SH-SY5Y (cell line): ENCODE measurements around the gene MSI2.

Experiments used
- GATA2 ChIP-seq: IDR thresholded peaks from 2 replicates; pipeline ENCODE4 v1.6.1; 2011; ENCODE audit warnings: mild to moderate bottlenecking, low read depth, low read length
- GATA3 ChIP-seq: IDR thresholded peaks from 2 replicates; pipeline ENCODE4 v1.6.1; 2011; ENCODE audit warnings: low read depth, mild to moderate bottlenecking, low read length, moderate library complexity

The MSI2 gene

GRCh38 chr17:57530026-57530425 lies 273.7 kb downstream of the MSI2 start:
- TF ChIP-seq GATA2 (no peak), GATA3 (no peak)

GRCh38 chr17:57530508-57530907 lies 274.2 kb downstream of the MSI2 start:
- TF ChIP-seq GATA3 = no peak

DNA sequence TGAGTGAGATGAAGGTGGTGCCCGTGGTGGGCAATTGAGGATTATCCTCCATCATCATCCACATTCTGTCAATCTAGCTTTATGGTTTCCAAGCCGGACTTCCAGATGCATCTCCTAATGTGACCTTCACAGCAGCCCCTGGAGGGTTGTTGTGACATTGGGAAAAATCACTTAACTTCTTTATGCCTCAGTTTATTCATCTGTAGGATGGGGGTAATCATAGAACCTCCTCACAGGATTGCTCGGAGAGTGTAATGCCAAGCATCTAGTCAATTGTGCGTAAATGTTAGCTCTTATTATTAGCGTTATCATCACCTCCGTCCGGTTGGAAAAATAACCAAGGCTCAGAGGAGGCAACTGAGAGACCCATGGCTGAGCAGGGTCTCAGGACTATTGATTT lies 274.8 kb downstream of the MSI2 start:
- no peak for TF ChIP-seq GATA2

DNA sequence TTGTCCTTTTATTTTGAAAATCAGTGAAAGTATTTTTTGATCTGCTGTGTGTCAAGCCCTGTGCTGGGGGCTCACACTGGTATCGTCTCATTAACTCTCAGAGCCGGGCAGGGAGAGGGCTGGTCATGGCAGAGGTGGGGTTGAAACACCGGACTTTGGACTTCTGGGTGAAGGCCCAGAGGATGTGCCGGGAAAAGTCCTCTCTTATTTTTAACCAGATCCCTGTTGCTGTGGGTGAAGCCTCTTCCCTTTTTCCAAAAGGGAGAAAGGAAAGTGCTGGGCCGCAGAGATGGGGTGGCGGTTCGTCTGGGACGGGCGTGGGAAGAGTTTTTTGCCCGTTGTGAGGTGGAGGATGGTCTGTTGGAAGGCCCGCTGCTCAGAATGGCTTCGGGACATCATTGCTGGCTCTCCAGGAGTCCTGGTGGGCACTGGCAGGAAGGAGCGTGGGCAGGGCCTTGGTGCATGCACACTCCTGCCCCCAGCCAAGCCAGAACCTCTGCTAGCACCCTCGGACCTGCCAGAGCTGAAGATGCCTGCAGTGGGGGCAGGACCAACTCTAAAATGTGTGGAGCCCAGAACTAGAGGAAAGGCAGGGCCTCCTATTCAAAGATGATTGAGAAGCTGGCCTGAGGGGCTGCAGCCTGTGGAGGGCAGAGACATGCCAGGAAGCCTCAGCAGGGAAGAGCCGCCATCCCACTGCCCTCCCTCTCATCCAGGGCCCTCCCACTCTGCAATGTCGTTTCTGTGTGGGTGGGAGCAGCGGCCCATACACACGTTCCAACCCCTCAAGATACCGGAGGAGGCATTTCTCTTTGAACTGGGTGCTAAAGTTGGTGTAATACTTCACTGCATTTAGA lies 275.6 kb downstream of the MSI2 start:
- TF ChIP-seq GATA2 (no peak), GATA3 (no peak)

GRCh38 chr17:57532556-57532955 lies 276.2 kb downstream of the MSI2 start:
- TF ChIP-seq GATA2 = no peak
- no peak for TF ChIP-seq GATA3

GRCh38 chr17:57532966-57533365 lies 276.6 kb downstream of the MSI2 start:
- TF ChIP-seq GATA2 = no peak
- no peak for TF ChIP-seq GATA3

GRCh38 chr17:57533684-57534305 lies 277.5 kb downstream of the MSI2 start:
- TF ChIP-seq GATA2 = no peak

DNA sequence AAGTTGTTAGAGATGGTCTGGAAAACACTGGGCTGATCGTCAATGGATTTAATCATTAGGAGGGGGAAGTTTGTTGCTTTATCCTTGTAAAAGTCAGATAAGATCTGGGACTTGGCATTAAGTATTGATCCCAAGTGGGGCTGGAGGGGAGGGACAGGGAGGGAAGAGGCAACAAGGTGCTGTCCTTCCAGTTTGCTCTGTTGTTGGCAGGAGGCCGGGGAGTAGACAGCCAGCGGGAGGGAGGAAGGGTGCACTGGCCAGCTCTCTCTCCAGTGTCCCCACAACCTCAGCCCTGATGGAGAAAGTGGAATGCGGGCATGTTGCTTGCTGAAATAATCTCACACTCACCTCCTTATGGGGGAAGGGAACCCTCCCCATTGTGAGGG lies 278.5 kb downstream of the MSI2 start:
- no peak for TF ChIP-seq GATA2
- no peak for TF ChIP-seq GATA3

DNA sequence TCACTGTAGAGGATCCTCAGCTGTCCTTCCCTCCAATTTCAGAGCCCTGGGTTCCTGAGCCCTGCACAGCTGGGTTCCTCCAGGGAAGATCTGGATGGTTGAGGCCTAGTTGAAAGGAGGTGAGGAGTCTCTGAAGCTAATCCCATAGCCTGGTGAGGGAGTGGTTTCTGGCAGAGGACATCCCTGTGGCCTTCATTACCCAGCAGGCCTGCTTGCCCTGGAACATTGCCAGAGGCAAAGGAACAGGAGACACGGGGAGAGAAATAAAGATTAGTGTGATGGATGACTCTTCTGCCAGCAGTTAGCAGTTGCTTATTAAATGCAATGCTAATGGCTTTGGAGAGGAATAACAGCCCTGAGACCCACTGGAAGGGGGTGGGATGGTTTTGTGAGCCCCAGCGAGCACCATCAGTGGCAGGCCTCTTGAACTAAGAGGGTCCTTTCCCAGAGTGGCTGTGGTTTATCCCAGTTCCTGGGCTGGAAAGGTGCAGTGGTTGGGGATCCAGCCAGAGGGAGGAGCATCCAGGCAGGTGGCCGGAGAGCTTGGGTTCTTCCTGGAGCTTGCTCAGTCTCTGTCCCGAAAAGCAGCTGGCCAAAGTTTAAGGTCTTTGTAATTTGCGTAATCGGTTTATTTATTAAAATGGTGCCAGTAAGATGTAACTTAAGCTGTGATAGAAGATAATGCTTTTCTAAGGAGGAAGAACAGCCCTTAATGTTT lies 279.1 kb downstream of the MSI2 start:
- TF ChIP-seq GATA3 (no peak), GATA2 (no peak)

DNA sequence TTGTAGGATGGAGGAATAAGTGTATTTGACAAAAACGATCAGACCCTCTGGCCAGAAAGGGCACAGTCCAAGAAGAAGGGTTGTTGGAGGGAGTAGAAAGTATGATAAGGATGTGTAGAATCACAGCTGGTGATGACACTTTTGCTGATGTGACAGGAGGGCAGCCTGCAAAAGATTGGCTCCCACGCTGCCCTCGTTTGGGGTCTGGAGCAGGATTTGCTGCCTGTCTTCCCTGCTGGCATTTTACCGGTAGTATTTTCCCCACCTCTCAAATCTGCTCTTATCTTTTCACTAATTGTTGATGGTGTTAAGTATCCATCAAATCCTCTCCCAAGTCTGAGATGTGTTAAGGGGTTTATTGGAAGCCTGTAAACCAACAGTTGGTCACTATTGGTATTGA lies 280.0 kb downstream of the MSI2 start:
- TF ChIP-seq GATA3 = no peak
- TF ChIP-seq GATA2 = no peak

GRCh38 chr17:57536789-57537523 lies 280.6 kb downstream of the MSI2 start:
- TF ChIP-seq GATA3 = no peak
- TF ChIP-seq GATA2 = no peak

GRCh38 chr17:57537524-57538410 lies 281.4 kb downstream of the MSI2 start:
- TF ChIP-seq GATA3 (peak; percentile 52), GATA2 (peak; percentile 83)

GRCh38 chr17:57538736-57539456 lies 282.6 kb downstream of the MSI2 start:
- TF ChIP-seq GATA3 (peak; percentile 98), GATA2 (peak; percentile 91)
